ENCODE results near the gene NOL9.
"Not testable (repeated sequence)": the region's sequence is repeated elsewhere in the genome, so short reads cannot be mapped to it uniquely, and the experiment has no call there.

Gene NOL9

DNA sequence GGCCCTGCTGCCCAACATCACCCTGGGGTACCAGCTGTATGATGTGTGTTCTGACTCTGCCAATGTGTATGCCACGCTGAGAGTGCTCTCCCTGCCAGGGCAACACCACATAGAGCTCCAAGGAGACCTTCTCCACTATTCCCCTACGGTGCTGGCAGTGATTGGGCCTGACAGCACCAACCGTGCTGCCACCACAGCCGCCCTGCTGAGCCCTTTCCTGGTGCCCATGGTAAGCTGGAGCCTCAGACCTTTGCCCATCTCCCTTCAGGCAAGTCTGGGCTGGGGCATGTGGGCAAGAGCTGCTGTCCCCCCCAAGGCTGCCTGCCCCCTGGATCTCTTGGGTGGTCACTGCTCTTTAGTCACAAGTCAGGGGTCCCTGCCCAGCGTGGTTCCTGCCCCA, 16.7 kb upstream of the NOL9 start:
- no peak for DNase-seq

DNA sequence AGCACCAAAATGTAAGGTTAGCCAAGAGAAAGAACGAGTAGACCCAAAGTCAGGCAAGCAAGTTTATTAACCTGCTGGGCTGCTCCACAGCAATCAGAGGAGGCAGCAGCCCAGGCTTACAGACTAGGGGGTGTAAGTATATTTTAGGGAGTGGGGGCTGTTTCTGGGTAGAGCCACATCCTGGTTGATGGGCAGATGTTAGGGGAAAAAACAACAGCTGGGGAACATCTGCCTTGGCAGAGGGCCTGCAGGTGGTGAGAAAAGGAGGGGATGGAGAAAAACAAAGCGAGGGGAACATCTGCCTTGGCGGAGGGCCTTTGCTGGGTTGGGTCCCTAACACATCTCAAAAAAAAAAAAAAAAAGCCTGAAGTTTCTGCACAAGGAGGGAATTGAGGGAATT, 15.8 kb upstream of the NOL9 start:
- no peak for DNase-seq

DNA sequence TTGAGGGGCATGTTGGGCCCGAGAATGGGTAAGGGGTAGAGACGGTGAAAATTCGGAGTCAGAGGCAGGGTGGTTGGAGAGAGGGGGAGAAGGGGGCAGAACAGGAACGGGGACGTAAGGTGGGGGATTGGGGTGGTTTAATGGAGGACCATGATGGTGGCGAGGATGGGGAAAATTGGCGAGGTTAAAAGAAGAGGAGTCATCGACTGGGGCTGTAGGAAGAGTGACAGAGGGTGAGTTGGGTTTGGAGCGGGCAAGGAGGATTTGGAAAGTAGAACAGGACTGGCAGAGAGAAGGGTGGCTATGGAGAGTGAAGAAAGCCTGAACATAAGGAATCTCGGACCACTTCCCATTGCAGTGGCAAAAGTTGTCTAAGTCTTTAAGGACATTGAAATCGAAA, 14.7 kb upstream of the NOL9 start:
- DNase-seq, result no peak

DNA sequence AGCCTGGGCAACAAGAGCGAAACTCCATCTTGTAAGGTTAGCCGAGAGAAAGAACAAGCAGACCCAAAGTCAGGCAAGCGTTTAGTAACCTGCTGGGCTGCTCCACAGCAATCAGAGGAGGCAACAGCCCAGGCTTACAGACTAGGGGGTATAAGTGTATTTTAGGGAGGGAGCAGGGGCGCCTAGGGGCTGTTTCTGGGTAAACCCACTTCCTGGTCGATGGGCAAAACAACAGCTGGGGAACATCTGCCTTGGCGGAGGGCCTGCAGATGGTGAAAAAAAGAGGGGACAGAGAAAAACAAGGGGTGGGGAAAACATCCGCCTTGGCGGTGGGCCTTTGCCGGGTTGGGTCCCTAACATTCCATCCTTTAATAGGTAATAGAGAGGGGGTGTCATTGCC, 6.0 kb upstream of the NOL9 start:
- DNase-seq, result no peak

DNA sequence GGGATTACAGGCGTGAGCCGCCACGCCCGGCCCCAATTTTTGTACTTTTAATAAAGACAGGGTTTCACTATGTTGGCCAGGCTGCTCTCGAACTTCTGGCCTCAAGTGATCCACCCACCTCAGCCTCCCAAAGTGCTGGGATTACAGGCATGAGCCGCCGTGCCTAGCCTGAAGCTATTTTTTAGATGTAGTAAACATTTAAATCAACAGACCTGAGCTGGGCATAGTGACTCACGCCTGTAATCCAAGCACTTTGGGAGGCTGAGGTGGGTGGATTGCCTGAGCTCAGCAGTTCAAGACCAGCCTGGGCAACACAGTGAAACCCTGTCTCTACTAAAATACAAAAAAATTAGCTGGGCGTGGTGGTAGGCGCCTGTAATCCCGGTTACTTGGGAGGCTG, 4.8 kb upstream of the NOL9 start:
- DNase-seq, result not testable (repeated sequence)

DNA sequence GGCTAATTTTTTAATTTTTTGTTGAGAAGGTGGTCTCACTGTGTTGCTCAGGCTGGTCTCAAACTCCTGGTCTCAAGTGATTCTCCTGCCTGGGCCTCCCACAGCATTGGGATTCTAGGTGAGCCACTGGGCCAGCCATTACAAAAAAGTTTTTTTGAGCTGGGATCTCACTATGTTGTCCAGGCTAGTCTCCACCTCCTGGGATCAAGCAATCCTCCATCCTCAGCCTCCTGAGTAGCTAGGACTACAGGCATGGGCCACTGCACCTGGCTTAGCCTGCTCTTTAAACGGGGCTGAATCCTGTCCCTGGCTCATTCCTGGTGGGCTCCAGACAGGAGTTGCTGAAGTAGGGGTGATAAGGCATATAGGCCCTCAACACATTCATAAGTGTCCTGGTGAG, 3.3 kb upstream of the NOL9 start:
- DNase-seq, result no peak

DNA sequence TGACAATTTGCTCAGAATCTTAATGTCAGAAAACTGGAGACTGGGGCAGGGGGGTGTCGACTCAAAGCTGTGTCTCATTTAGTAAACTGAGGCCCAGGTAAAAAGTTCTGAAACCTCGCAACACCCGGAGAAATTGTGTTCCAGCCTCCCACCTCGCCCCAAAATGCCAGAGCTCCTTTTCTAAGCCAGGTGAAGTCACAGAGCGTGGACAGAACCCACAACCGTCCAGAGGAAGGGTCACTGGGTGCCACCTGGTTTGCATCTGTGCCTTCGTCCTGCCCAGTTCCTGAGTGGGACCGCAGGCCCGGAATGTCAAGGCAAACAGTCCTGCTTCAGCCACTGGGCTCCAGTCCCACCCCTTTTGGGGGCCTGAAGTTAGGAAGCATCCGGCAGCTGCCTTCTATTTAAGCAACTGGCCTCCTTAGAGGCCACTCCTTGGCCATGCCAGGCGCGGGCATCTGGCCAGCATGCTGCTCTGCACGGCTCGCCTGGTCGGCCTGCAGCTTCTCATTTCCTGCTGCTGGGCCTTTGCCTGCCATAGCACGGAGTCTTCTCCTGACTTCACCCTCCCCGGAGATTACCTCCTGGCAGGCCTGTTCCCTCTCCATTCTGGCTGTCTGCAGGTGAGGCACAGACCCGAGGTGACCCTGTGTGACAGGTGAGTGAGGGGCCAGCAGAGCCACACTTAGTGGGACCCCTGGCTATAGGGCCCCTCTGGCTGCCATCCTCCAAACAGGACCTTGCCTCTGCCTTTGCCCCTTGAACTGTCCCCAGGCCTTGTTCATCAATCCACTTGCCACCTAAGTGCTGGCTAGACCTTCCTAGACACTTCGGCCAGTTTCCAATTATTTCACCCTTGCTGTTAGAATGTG, 830 bp upstream of the NOL9 start, which contains the start of gene TAS1R1:
Gene TAS1R1 (plus strand): TSS at position 401 of the 872 bp plus-strand sequence. CDS start 67 bp downstream, at position 468.
- no peak for DNase-seq

DNA sequence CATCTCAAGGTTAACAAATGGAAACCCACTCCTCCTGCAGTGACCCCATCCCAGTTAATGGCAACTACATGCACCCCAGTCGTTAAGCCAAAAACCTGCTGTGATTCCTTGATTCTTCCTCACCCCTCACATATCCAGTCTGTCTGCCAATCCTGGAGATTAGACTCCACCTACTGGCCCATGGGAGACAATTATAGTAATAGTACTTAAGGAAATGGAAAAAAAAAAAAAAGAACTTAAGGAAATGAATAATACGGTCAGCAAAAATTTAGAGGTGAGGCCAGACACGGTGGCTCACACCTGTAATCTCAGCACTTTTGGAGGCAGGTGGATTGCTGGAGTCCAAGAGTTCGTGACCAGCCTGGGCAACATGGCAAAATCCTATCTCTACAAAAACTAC, 7.0 kb downstream of the NOL9 start:
- DNase-seq, result no peak

DNA sequence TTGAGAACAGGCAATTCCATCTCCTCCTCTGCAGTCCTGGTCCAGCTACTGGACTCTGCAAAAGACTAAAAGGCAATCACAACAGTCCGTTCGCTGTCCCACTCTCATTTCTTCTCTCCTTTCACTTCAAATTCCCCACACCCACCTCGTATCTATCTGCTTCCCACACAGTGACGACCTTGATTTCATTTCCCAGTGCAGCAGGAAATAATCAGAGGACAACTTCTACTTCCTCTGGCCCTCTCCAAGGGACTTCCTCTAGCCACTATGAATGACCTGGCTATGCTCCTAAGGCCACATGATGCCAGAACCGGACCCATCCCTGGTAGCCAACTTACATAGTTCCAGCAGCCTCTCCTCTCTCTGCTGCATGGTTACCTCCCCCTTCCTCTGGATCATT, 8.0 kb downstream of the NOL9 start:
- no peak for DNase-seq

DNA sequence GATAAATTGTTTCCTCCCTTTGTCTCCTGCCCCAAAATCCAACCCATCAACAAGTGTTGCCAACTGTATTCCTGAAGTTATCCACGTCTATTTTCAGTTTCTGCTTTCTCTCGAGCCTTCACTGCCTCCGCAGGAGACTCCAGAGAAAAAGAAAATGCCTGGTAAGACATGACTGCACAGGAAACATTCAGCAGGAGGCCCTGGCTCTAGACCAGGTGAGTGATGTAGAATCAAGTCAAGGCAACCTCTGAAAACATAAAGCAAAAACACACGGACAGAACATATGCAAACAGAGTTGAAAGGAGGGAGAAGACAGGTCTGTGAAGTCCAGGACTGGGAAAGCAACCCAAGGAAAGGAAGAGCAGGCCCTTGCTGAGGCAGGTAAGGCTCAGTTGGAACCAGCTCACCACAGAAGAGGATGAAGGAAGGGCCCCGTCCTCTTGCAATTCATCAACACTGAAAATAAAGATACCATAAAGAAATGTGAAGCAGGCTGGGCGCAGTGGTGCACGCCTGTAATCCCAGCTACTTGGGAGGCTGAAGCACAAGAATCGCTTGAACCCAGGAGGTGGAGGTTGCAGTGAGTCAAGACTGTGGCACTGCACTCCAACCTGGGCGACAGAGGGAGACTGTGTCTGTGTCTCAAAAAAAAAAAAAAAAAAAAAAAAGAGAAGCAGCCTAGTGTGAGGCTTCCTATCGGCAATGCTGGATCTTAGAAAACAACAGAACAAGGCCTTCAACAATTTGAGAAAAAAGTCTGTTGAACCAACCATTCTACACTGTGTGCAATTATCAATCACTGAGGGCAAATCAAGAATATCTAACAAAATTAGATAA, 8.8 kb downstream of the NOL9 start:
- no peak for DNase-seq

DNA sequence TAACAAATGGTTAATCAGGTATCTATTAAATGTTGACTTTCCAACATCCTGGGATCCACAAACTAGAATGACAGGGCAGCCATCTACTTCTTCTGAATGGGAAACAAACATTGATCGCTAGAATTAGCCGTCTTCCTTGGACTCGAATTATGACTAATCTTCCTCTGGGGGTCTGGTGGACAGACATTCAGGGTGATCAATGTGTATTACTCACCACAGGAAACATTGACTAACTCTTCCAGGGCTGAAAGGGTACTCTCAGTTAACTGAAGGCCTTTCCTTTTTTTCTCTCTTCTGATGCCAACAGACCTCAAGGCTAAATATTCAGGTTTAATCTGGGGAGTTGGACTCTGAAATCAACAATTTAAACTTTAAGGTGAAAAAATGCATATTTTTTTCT, 9.5 kb downstream of the NOL9 start:
- DNase-seq, result no peak

DNA sequence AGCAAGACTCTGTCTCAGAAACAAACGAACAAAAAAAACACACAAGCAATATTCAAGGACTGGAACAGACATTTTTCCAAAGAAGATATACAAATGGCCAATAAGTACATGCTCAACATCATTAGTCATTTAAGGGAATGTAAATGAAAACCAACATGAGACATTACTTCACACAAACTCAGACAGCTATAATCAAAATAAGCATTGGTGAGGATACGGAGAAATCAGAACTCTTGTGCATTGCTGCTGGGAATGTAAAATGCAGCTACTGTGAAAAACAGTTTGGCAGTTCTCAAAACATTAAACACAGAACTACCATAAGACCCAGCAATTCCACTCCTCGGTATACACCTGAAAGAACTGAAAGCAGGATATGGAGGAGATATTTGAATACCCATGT, 15.4 kb downstream of the NOL9 start:
- no peak for DNase-seq

DNA sequence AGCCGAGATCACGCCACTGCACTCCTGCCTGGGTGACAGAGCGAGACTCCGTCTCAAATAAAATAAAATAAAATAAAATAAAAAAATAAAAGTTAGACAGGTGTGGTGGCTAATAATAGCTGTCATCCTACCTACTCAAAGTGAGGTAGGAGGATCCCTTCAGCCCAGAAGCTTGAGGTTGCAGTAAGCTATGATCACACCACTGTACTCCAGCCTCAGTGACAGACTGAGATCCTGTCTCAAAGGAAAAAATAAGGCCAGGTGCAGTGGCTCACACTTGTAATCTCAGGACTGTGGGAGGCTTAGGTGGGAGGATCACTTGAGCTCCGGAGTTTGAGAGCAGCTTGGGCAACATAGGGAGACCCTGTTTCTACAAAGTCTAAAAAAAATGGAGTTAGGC, 18.0 kb downstream of the NOL9 start:
- DNase-seq, result no peak

DNA sequence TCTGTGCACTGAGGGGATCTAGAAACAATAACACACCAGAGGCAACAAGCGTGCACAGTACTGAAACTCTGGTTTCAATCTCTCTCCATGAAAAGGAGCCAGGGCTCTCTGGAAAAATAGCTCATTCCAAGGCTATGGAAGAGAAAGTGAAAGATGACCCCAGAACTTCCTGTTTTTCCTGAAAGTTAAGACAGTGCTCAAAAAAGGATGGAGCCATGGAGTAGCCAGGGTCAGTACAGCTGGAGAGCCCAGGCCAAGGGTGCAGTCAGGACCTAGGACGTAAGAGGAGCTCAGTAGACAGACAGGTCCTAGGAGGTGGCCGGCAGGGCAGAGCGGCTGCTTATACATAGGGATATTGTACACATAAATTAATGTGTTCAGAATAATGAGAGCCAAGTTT, 19.1 kb downstream of the NOL9 start:
- DNase-seq, result no peak

DNA sequence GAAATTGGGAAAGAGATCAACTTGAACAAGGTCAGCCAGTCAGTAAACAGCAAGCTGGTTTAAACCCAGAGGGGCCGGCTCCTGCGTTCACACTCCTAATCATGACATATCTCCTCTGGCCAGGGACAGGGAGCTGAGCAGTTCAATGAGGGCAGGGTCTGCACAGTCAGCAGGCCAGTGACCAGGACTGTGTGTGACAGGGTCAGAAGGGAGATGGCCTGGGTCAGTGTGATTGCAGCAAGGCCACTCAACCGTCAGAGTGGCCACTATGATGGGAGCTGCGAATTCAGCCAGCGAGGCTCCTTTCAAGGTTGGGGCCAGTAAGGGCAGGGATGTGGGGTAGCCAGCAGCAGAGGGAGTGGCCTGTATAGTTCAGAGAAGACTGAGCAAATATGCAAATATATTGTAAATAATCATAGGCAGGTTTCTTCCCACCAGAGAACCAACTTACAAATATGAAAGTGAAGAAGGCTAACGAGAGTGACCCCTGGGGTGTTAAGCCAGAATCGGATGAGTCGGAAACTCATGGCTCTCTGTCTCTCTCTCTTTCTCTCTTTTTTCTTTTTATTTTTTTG, 20.0 kb downstream of the NOL9 start:
- no peak for DNase-seq

DNA sequence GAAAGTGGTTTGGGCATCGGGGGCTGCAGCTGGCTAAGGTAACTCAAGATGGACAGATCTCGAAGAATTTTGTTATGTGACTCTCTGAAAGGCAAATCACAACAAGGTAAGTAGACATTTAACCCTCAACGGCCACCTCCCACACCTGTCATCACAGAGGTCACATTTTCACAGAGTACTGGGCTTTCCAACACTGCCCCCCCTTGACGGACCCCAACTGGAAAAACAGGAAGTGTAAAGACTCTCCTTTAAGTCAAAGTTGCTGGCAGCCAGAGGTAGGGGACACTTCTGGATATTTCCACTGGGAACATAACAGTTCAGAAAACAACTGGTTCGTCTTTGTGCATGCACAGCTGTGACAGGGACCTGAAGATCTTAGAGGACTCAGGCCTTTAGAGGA, 22.3 kb downstream of the NOL9 start:
- DNase-seq, result no peak

DNA sequence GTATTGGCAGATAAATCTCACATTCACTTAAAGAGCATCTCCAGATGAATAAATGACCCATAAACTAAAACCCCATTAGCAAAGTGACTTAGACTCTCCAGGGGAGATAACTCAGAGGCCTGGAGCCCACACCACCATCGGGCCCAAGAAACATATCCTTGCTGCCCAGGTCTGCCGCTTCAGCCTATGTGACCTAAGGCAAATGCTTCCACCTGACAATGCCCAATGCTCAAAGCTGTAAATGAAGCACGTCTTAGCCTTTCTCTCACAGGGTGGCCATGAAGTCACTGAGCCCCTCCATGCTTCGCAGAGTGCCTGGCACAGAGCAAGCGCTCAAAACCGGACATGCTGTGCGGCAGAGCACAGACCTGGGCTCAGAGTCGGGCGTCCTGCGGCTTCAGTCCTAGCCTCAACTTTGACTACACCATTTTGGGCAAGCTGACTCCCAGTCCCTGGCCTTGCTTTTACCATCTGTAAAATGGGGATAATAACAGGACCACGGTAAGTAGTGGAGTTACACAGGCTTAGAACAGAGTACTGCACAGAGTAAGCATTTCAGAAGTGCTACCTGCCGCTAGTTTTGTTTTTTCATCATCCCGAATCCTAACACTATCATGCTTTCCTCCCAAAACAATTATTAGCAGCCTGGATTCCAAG, 23.7 kb downstream of the NOL9 start:
- DNase-seq, result no peak

DNA sequence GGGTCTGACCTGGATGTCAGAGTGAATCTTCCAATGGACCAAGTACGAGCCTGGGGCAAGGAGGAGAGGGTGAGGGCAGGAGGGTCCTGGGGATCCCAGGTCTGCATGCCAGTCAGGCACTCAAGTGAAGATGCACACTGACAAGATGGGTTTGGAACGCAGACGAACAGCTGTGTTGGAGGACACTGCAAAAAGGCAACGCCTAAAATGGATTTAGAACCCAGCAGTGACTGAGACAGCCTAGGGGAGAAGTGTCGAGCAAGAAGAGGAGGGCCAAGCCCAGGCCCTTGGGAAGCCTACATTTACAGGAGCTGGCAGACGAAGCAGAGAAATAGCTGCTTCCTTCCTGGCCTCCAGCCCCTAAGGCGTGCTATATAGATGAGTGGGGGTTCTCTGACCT, 25.8 kb downstream of the NOL9 start:
- no peak for DNase-seq

DNA sequence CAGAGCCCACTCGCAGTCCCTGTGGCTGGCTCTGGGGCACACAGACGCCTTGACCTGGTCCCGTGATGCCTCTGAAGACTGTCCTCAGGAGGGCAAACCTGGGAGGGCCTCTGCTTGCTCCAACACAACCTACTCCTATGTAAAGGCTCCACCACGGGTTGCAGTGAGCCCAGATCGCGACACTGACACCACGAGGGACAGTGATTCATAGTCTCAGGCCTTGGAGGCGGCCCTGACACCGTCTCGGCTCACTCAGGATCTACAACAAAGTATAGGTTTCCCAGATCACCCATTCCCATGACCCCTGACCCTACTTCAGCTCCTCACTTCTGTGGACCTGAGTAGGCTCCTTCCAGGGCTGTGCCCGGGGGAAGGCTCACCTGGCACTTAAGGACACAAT, 28.0 kb downstream of the NOL9 start:
- DNase-seq, result no peak

DNA sequence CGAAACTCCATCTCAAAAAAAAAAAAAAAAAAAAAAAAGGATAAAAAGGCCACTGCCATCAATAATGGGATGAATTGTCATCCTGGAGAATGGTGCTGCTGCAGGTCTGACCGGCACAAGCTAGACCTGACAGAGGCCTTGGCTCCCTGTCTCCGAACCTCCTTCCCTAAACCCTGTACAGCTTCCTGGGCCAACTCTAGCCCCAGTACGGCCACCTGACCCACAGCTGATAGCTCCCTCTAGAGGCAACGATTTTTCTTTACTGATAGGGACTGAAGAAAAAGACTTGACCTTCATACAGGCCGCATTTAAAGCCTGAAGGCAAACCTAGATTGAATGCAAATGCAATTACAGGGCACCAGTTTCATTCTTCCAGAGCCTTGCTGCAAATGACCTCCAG, 30.7 kb downstream of the NOL9 start:
- no peak for DNase-seq

DNA sequence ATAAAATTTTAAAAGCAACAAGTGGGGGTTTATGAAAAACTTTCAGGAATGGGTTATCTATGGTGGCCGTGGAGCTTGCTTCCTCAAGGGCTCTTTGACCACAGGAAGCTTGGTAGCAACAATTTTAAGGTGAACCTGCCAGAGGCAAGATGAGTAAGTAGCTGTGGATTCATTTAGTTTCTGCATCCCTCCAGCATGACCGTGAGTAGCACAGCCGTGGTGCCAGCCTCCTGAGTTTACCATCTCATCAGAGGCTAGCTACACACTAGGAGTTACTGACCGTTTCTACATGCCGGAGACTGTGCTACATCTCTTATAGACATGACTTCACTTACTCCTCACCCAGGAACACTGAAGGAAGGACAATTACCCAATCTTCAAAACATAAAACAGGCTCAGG, 32.8 kb downstream of the NOL9 start:
- DNase-seq, result no peak

DNA sequence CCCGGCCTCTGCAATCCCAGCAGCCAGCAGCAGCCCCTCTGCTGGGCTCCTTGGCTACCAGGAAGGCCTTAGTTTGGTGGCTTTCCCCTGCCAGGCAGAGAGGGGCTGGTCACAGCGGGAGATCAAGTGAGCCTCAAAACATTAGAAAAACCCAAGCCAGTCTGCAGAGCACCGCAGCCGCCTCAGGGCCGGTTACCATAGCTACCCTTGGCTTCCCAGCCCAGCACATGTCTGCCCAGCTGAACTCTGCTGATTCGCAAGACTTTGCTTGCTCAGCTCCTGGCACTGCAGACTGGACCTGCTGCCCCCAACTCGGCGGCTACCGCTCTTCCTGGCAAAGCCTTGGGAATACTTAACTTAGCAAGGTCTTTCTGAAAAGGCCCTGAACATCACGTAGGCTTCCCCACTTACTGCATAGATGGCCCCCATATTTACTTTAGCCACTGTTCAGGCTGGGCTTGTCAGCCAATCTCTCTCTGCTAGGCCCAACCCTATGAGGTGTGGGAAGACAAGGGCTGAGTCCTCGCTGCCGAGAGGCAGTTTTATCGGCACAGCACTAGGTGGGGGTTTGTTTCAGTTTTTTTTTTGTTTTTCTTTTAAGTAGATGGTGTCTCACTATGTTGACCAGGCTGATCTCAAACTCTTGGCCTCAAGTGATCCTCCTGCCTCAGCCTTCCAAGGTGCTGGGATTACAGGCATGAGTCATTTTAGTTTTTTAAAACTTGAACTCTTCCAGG, 34.2 kb downstream of the NOL9 start:
- peak; percentile 40 for DNase-seq

DNA sequence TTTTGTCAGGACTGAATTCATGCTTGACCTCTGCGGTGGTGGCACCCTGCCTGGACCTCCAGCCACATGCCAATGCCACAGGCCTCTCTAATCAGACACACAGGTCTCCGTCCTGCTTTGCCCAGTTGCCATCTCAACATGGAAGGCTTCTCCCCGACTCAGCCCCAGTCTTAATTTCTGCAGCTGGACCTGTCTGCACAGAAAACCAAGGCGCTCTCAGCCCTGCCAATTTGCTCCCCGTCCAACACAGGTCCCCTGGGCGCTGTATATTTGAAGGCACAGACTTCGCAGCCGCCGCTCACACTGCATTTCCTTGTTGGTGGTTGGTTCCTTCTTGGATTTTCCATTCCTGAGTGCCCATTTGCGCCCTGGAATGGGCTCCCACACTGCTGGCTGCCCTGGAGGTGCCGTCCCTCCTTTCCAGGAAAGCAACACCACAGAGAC, 34.8 kb downstream of the NOL9 start:
- DNase-seq, result peak; percentile 30

All from NCI-H2171 (cell line).